CD14-positive monocyte (primary cell): ENCODE data around the gene AGT. TPM values are rescaled to one million over a fixed set of nuclear protein-coding genes. Genes with fewer than 3 reads are reported as not detected.

ENCODE experiments used
- DNase-seq, 3 donors: peaks; one replicate each; pipeline ENCODE4 v3.0.0-alpha.2; 2011 to 2022
- H2AFZ ChIP-seq: 2 replicates; pipeline ENCODE4 v1.6.0; 2012; ENCODE audit warnings: mild to moderate bottlenecking, low read depth, low read length, inconsistent platforms; ENCODE audit not compliant: insufficient read depth, poor library complexity, severe bottlenecking
- H3K27ac ChIP-seq, 2 donors: 1 replicate in 1 of 2; 2 replicates in 1 of 2; pipeline ENCODE4 v1.5.1; 2012 to 2013; ENCODE audit warnings: low read length in 2 of 2, control low read depth in 1 of 2, inconsistent platforms in 1 of 2, low read depth in 1 of 2, mild to moderate bottlenecking in 1 of 2
- H3K27me3 ChIP-seq, 2 donors: one replicate each; pipeline versions ENCODE4 v1.6.0 to v1.6.1; 2011 to 2013; ENCODE audit warnings: low read length in 2 of 2; ENCODE audit not compliant: control insufficient read depth in 2 of 2, insufficient read depth in 2 of 2
- H3K36me3 ChIP-seq, 2 donors: replicated peaks in 1 of 2; 1 replicate in 1 of 2; 2 replicates in 1 of 2; pipeline versions ENCODE4 v1.5.1 to v1.6.1; 2012 to 2013; ENCODE audit warnings: low read length in 2 of 2, control low read depth in 1 of 2, inconsistent platforms in 1 of 2, mild to moderate bottlenecking in 1 of 2; ENCODE audit not compliant: insufficient read depth in 2 of 2, control insufficient read depth in 1 of 2
- H3K4me1 ChIP-seq, 2 donors: 1 replicate in 1 of 2; 2 replicates in 1 of 2; pipeline versions ENCODE4 v1.5.1 to v1.6.1; 2012 to 2013; ENCODE audit warnings: low read length in 2 of 2, control low read depth in 1 of 2, inconsistent platforms in 1 of 2, mild to moderate bottlenecking in 1 of 2, moderate library complexity in 1 of 2; ENCODE audit not compliant: insufficient read depth in 2 of 2, control insufficient read depth in 1 of 2
- H3K4me2 ChIP-seq: replicated peaks from 2 replicates; pipeline ENCODE3; 2012; ENCODE audit warnings: low read length, moderate library complexity, mild to moderate bottlenecking; ENCODE audit not compliant: poor library complexity, severe bottlenecking; ENCODE audit errors: extremely low read depth
- H3K4me3 ChIP-seq, 3 experiments: fragments of 200-600 bp in 1 of 3; sonication (generic) in 1 of 3; replicated peaks in 1 of 3; 1 replicate in 2 of 3; 2 replicates in 1 of 3; pipeline ENCODE4 v1.5.1; 2011 to 2013; ENCODE audit warnings: low read length in 3 of 3, mild to moderate bottlenecking in 3 of 3, control low read depth in 2 of 3, low read depth in 2 of 3, inconsistent platforms in 1 of 3, moderate library complexity in 1 of 3
- H3K79me2 ChIP-seq: 2 replicates; pipeline ENCODE4 v1.6.0; 2012; ENCODE audit warnings: mild to moderate bottlenecking, control low read depth, inconsistent platforms, low read length, moderate library complexity; ENCODE audit not compliant: insufficient read depth
- H3K9ac ChIP-seq: 2 replicates; pipeline ENCODE4 v1.6.0; 2017; ENCODE audit warnings: low read length, mild to moderate bottlenecking; ENCODE audit not compliant: insufficient read depth, poor library complexity, severe bottlenecking
- H3K9me3 ChIP-seq, 2 donors: replicated peaks in 1 of 2; 1 replicate in 1 of 2; 2 replicates in 1 of 2; pipeline versions ENCODE4 v1.5.1 to v1.6.1; 2012 to 2013; ENCODE audit warnings: low read length in 2 of 2, control low read depth in 1 of 2; ENCODE audit not compliant: control insufficient read depth in 1 of 2, insufficient read depth in 1 of 2
- H4K20me1 ChIP-seq: 2 replicates; pipeline ENCODE4 v1.6.0; 2012; ENCODE audit warnings: mild to moderate bottlenecking, low read length, control low read depth, moderate library complexity; ENCODE audit not compliant: insufficient read depth
- H3K27ac Mint-ChIP-seq, 7 donors: one replicate each; pipeline ENCODE4 v1.8.0; 2020; ENCODE audit warnings: mild to moderate bottlenecking in 7 of 7, mixed read lengths in 7 of 7, moderate library complexity in 6 of 7, inconsistent platforms in 2 of 7
- H3K27me3 Mint-ChIP-seq, 3 donors: one replicate each; pipeline ENCODE4 v1.8.0; 2021 to 2022; ENCODE audit warnings: low read depth in 3 of 3, mild to moderate bottlenecking in 3 of 3, mixed read lengths in 3 of 3, moderate library complexity in 3 of 3, inconsistent platforms in 1 of 3
- H3K36me3 Mint-ChIP-seq, 2 donors: one replicate each; pipeline ENCODE4 v1.8.0; 2020; ENCODE audit warnings: mixed read lengths in 2 of 2, inconsistent platforms in 1 of 2, mild to moderate bottlenecking in 1 of 2
- H3K4me1 Mint-ChIP-seq: one replicate; pipeline ENCODE4 v1.8.0; 2020; ENCODE audit warnings: mild to moderate bottlenecking, mixed read lengths
- H3K4me3 Mint-ChIP-seq, 2 donors: one replicate each; pipeline ENCODE4 v1.8.0; 2020; ENCODE audit warnings: mild to moderate bottlenecking in 2 of 2, mixed read lengths in 2 of 2, moderate library complexity in 1 of 2
- H3K9me3 Mint-ChIP-seq, 7 donors: one replicate each; pipeline ENCODE4 v1.8.0; 2020 to 2022; ENCODE audit warnings: mixed read lengths in 7 of 7, mild to moderate bottlenecking in 6 of 7, moderate library complexity in 6 of 7, inconsistent platforms in 2 of 7
- CTCF ChIP-seq: fragments of 200-600 bp; IDR thresholded peaks from one replicate; pipeline ENCODE4 v1.8.0; 2022; ENCODE audit warnings: antibody characterized with exemption, mild to moderate bottlenecking
- WGBS: methylation state at CpG from one replicate; pipeline ENCODE4 v1.1.5; 2013; ENCODE audit warnings: missing lambda C conversion rate; ENCODE audit not compliant: insufficient coverage; 5-methylcytosine and 5-hydroxymethylcytosine counted together
- intact Hi-C, 2 donors: fragments of 100-400 bp; cut with micrococcal nuclease; formaldehyde crosslinking; loops; one replicate each; pipeline versions ENCODE4 v1.15.0 to v1.15.1; 2023
- polyA plus RNA-seq, 3 donors: library from polyadenylated mRNA; depleted of rRNA in 1 of 3; unstranded in 2 of 3; stranded (reverse) in 1 of 3; fragments of 300-500 nt in 2 of 3; fragments of >200 nt in 1 of 3; fragmentation: Illumina TruSeq in 2 of 3; gene quantifications; 1 replicate in 2 of 3; 2 replicates in 1 of 3; pipeline ENCODE4 v1.2.3, GENCODE V29; 2012 to 2021

AGT gene
- polyA plus RNA-seq, 3 donors, result 0.04 TPM; not detected in 2

- H3K9me3 ChIP-seq, result no peaks in the 10 kb centered on the region
- intact Hi-C loops, result no loop called here
- H3K9ac ChIP-seq, result no peak overlapping the region
- no peak overlapping the region for H3K4me2 ChIP-seq
- no peak overlapping the region for H3K4me3 ChIP-seq
- Mint-ChIP-seq H3K27ac (no peak overlapping the region), H3K4me1 (no peaks in the 10 kb centered on the region), H3K27me3 (peaks cover 0 to 8% (median 2%) of the 10 kb centered on the region in 3 donors), H3K36me3 (no peaks in the 10 kb centered on the region), H3K9me3 (no peaks in the 10 kb centered on the region), H3K4me3 (no peak overlapping the region)
- no peak overlapping the region for H2AFZ ChIP-seq
- 94% methylated on average over 13 of the region's 19 CpGs for WGBS
- no peak overlapping the region for H3K27ac ChIP-seq
- no peaks in the 10 kb centered on the region for H3K36me3 ChIP-seq
- H3K4me1 ChIP-seq, result no peaks in the 10 kb centered on the region
- no peak for TF ChIP-seq CTCF
- no peaks in the 10 kb centered on the region for H3K27me3 ChIP-seq
- H3K79me2 ChIP-seq, result no peaks in the 10 kb centered on the region
- no peaks in the 10 kb centered on the region for H4K20me1 ChIP-seq
- DNase-seq, result no peak
Observed at GRCh38 chr1:230701895-230702768, 11.8 kb downstream of the AGT start.

GRCh38 chr1:230701434-230701833 is 12.5 kb downstream of the AGT start:
- DNase-seq, result no peak
- no peaks in the 10 kb centered on the region for H3K27me3 ChIP-seq
- H3K27me3 Mint-ChIP-seq, result peaks cover 0 to 2% (median 2%) of the 10 kb centered on the region in 3 donors
- H3K27ac Mint-ChIP-seq, result no peak overlapping the region
- no peak overlapping the region for H3K4me3 Mint-ChIP-seq
- intact Hi-C loops, result no loop called here
- H3K27ac ChIP-seq, result no peak overlapping the region
- no peaks in the 10 kb centered on the region for H3K79me2 ChIP-seq
- H3K9ac ChIP-seq, result no peak overlapping the region
- no peaks in the 10 kb centered on the region for H3K9me3 ChIP-seq
- H3K9me3 Mint-ChIP-seq, result no peaks in the 10 kb centered on the region
- H4K20me1 ChIP-seq, result no peaks in the 10 kb centered on the region
- no peak overlapping the region for H2AFZ ChIP-seq
- 84% methylated on average over 17 of the region's 17 CpGs for WGBS
- H3K4me3 ChIP-seq, result no peak overlapping the region
- no peaks in the 10 kb centered on the region for H3K4me1 Mint-ChIP-seq
- TF ChIP-seq CTCF, result no peak
- no peaks in the 10 kb centered on the region for H3K36me3 Mint-ChIP-seq
- no peaks in the 10 kb centered on the region for H3K36me3 ChIP-seq
- H3K4me1 ChIP-seq, result no peaks in the 10 kb centered on the region
- no peak overlapping the region for H3K4me2 ChIP-seq
